ENCODE data around the gene C16orf74.

DNA sequence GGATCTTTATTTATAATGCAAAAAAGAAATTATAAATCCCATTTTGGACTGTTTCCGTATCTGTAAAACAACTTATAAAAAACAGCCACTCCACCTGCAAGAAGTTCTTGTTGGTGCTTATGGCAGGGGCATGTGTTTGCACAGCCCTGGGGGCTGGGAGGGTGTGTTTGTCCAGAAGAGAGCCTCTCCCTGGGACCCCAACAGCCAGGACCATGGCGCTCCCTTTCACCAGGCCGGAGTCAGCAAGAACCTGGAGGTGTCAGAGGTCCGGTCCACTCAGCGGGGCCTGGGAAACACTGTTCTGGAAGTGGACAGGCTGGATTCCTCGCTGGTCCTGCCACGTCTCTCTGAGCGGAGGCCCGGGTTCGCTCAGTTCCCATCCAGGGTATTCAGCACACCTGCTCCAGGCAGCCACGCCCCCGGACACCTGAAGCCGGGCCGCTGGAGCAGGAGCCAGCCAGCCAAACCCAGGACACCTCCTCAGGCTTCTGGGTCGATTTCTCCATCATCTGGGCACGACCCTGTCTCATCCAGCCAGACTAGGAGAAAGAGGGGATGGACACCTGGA lies 43.3 kb downstream of the C16orf74 start:
- TF ChIP-seq POLR2AphosphoS5 (IDR thresholded peaks at IDR 0.05): no peak
- no peak for TF ChIP-seq EP300 (IDR thresholded peaks at IDR 0.05)
